Pericardium fibroblast (primary cell): ENCODE measurements around the gene PPM1F. TPM values are rescaled to one million over a fixed set of nuclear protein-coding genes. Genes with fewer than 3 reads are reported as not detected.

Source experiments
- total RNA-seq: library from RNA; depleted of rRNA; stranded (reverse); fragments of >200 nt; gene quantifications from 2 replicates; pipeline ENCODE4 v1.2.3, GENCODE V29; 2015

The PPM1F gene, protein sequence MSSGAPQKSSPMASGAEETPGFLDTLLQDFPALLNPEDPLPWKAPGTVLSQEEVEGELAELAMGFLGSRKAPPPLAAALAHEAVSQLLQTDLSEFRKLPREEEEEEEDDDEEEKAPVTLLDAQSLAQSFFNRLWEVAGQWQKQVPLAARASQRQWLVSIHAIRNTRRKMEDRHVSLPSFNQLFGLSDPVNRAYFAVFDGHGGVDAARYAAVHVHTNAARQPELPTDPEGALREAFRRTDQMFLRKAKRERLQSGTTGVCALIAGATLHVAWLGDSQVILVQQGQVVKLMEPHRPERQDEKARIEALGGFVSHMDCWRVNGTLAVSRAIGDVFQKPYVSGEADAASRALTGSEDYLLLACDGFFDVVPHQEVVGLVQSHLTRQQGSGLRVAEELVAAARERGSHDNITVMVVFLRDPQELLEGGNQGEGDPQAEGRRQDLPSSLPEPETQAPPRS
- total RNA-seq = 18.2 and 23.4 TPM in 2 replicates

DNA sequence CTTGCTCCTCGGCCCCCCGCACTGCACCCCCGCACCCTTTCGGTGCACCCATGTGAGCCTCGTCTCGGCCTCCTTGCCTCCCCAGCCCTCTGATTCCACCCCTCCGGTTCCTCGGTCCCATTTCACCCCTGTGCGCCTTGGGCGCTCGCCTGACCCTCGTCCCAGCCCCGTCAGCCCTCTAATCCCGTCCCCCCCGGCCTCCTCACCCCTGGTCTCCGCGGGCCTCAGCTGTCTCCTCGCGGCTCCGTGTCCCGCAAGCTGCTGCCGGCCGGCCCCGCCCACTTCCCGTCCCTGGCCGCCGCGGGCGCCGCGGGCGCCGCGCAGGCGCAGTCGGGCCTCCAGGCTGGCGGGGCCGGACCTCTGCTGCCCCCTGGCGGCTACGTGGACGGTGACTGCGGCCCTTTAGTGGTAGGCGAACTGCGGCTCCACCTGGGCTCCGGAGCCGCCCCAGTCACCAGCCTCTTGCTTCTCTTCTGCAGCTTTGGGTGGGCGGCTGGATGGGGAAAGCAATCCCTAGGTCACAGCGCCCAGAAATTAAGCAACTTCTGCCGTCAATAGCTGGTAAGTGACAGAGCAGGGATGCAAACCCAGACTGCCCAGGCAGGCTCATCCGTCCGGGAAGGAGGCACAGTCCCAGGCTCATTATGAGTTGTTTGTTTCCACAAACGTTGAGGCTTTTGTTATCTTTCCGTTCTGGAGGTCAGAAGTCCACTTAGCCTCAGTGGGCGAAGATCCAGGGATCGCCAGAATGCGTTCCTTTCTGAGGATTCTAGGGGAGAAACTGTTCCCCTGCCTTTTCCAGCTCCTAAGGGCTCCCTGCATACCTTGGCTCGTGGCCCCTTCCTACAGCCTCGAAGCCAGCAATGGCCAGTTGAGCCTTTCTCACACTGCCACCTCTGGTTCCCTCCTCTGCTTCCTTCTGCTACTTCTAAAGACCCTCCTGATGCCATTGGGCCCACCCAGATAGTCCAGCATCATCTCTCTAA, at the start of gene PPM1F:
TSS of gene PPM1F (minus strand) at position 263 of the 986 bp plus-strand sequence. CDS start 6,800 bp downstream, outside the sequence.

DNA sequence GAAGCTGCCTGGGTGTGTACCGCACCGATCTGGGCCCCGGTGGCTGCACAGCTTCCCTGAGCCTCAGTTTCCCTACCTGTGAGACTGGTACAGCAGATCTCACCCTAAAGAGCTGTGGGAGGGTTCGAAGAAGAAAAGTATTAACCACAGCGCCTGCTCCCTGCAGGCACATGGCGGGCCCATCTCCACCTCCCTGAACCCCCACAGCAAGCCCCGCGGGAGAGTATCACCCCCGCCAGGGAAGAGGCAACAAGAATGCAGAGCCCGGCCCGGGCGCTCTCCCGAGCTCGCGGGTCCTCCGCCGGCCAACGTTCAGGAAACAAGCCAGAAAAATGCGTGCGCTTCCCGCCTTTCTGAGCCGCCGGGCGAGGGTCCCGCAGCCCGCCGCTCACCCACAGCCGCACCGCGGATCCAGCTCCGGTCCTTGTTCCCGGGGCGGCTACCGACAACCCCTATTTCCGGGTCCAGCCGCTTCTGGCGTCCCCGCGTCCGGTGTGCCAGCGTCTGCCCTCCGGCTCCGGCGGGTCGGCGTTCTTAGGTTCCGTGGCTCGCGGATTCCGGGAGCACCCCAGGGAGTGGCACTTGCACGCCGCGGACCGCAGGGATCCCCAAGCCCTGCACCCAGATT, 29.8 kb upstream of the PPM1F start, which contains the start of gene TOP3B:
TSS of gene TOP3B (minus strand) at position 450 of the 628 bp plus-strand sequence. CDS start 7,078 bp downstream, outside the sequence.

Other genes starting within 250 kb of the PPM1F start
- gene YPEL1, start 217.1 kb downstream of the PPM1F start, total RNA-seq = 0.68 and 1.9 TPM in 2 replicates
- 34.8 and 37.5 TPM in 2 replicates for gene MAPK1, start 85.2 kb downstream of the PPM1F start, total RNA-seq
- 17.5 and 19.7 TPM in 2 replicates for gene TOP3B, start 29.9 kb upstream of the PPM1F start, total RNA-seq